H1 (cell line): ENCODE measurements around the gene STAT3. TPM values are rescaled to one million over a fixed set of nuclear protein-coding genes. Genes with fewer than 3 reads are reported as not detected.

ENCODE experiments used
- CTCF ChIA-PET: fragments of 300-600 bp; sonication (Branson Sonifier 250); formaldehyde crosslinking; loops from one replicate; lab custom pipeline; 2021; ENCODE audit not compliant: partially characterized antibody; lab: Charles Lee
- POLR2A ChIA-PET: fragments of 300-600 bp; sonication (Branson Sonifier 250); formaldehyde crosslinking; loops from one replicate; lab custom pipeline; 2021; ENCODE audit warnings: inconsistent platforms; ENCODE audit not compliant: partially characterized antibody; lab: Charles Lee
- DNase-seq, 2 experiments: peaks; one replicate each; pipeline versions ENCODE4 v3.0.0 to v3.0.0-alpha.2; 2010 to 2022; ENCODE audit warnings: low spot score in 2 of 2, low read depth in 1 of 2, mixed read lengths in 1 of 2
- FAIRE-seq: peaks from 2 replicates; lab custom pipeline; 2011; peaks lifted over from hg19 to GRCh38; lab: Jason Lieb, UNC
- H2AFZ ChIP-seq: 2 replicates; pipeline ENCODE4 v1.8.1; 2012; ENCODE audit warnings: low read length, inconsistent platforms
- H2AK5ac ChIP-seq: 2 replicates; pipeline ENCODE4 v1.6.1; 2013; ENCODE audit warnings: low read depth, low read length
- H2BK120ac ChIP-seq: replicated peaks from 2 replicates; pipeline ENCODE3; 2013; ENCODE audit warnings: low read depth, low read length, inconsistent platforms
- H2BK12ac ChIP-seq: 2 replicates; pipeline ENCODE4 v1.6.1; 2013; ENCODE audit warnings: low read depth, low read length
- H2BK15ac ChIP-seq: 2 replicates; pipeline ENCODE4 v1.6.1; 2013; ENCODE audit warnings: low read length
- H2BK20ac ChIP-seq: 2 replicates; pipeline ENCODE4 v1.6.1; 2013; ENCODE audit warnings: low read length
- H2BK5ac ChIP-seq: 2 replicates; pipeline ENCODE4 v1.6.1; 2013; ENCODE audit warnings: low read depth, low read length
- H3K14ac ChIP-seq: 2 replicates; pipeline ENCODE4 v1.6.1; 2013; ENCODE audit warnings: inconsistent platforms; ENCODE audit not compliant: insufficient read length
- H3K18ac ChIP-seq: 2 replicates; pipeline ENCODE4 v1.6.1; 2013; ENCODE audit warnings: low read length; ENCODE audit errors: extremely low read depth
- H3K23ac ChIP-seq: 2 replicates; pipeline ENCODE4 v1.6.1; 2013; ENCODE audit warnings: inconsistent platforms; ENCODE audit not compliant: insufficient read length
- H3K23me2 ChIP-seq: 2 replicates; pipeline ENCODE4 v1.6.1; 2013; ENCODE audit warnings: low read depth, low read length
- H3K27ac ChIP-seq: 2 replicates; pipeline ENCODE4 v1.6.1; 2011; ENCODE audit warnings: low read depth, low read length, inconsistent platforms
- H3K27me3 ChIP-seq, 4 experiments: replicated peaks in 1 of 4; 1 replicate in 1 of 4; 2 replicates in 3 of 4; pipeline versions ENCODE4 v1.6.1 to v1.8.1; 2011 to 2013; ENCODE audit warnings: low read length in 3 of 4, mild to moderate bottlenecking in 3 of 4, inconsistent platforms in 2 of 4, mixed read lengths in 2 of 4, moderate library complexity in 1 of 4; ENCODE audit not compliant: control insufficient read depth in 3 of 4, insufficient read depth in 3 of 4; ENCODE audit errors: extremely low read depth in 1 of 4
- H3K36me3 ChIP-seq, 4 experiments: 2 replicates each; pipeline versions ENCODE4 v1.6.1 to v1.8.1; 2011 to 2013; ENCODE audit warnings: mild to moderate bottlenecking in 4 of 4, low read length in 3 of 4, moderate library complexity in 2 of 4, control low read depth in 1 of 4, inconsistent platforms in 1 of 4; ENCODE audit not compliant: insufficient read depth in 4 of 4, control insufficient read depth in 2 of 4
- H3K4ac ChIP-seq: replicated peaks from 2 replicates; pipeline ENCODE3; 2013; ENCODE audit warnings: low read length, low read depth, mixed read lengths, inconsistent platforms; ENCODE audit not compliant: insufficient read length
- H3K4me1 ChIP-seq, 4 experiments: replicated peaks in 1 of 4; 1 replicate in 1 of 4; 2 replicates in 3 of 4; pipeline versions ENCODE4 v1.6.1 to v1.8.1; 2011 to 2013; ENCODE audit warnings: low read length in 3 of 4, inconsistent platforms in 2 of 4, mixed read lengths in 1 of 4; ENCODE audit not compliant: insufficient read depth in 4 of 4, control insufficient read depth in 3 of 4
- H3K4me2 ChIP-seq, 2 experiments: 2 replicates each; pipeline versions ENCODE4 v1.6.1 to v1.8.1; 2011 to 2013; ENCODE audit warnings: low read depth in 2 of 2, low read length in 2 of 2, control low read depth in 1 of 2, inconsistent platforms in 1 of 2, mild to moderate bottlenecking in 1 of 2; ENCODE audit not compliant: insufficient read depth in 1 of 2
- H3K4me3 ChIP-seq, 4 experiments: fragments of 200-600, 300-600 bp in 1 of 4; sonication (generic), shearing (Covaris generic), sonication (Bioruptor Twin) in 1 of 4; 2 replicates each; pipeline versions ENCODE4 v1.5.1 to v1.8.1; 2011 to 2016; ENCODE audit warnings: low read length in 4 of 4, low read depth in 3 of 4, control low read depth in 2 of 4, inconsistent platforms in 2 of 4, mild to moderate bottlenecking in 2 of 4, mixed read lengths in 1 of 4, moderate library complexity in 1 of 4; ENCODE audit not compliant: insufficient read depth in 2 of 4; ENCODE audit errors: extremely low read depth in 1 of 4
- H3K56ac ChIP-seq: replicated peaks from 2 replicates; pipeline ENCODE3; 2013; ENCODE audit warnings: low read depth, mild to moderate bottlenecking, mixed read lengths, low read length, inconsistent platforms; ENCODE audit not compliant: insufficient read length
- H3K79me1 ChIP-seq: 2 replicates; pipeline ENCODE4 v1.6.1; 2013; ENCODE audit warnings: low read depth, low read length, control low read depth
- H3K79me2 ChIP-seq, 2 experiments: 2 replicates each; pipeline versions ENCODE4 v1.6.1 to v1.8.1; 2012 to 2013; ENCODE audit warnings: low read length in 2 of 2, mild to moderate bottlenecking in 2 of 2, inconsistent platforms in 1 of 2; ENCODE audit not compliant: insufficient read depth in 2 of 2, control insufficient read depth in 1 of 2
- H3K9ac ChIP-seq, 4 experiments: replicated peaks in 1 of 4; 1 replicate in 1 of 4; 2 replicates in 3 of 4; pipeline versions ENCODE4 v1.6.1 to v1.8.1; 2011 to 2013; ENCODE audit warnings: low read depth in 3 of 4, low read length in 3 of 4, control low read depth in 2 of 4, mild to moderate bottlenecking in 2 of 4, moderate library complexity in 2 of 4, inconsistent platforms in 1 of 4; ENCODE audit errors: extremely low read depth in 1 of 4
- H3K9me3 ChIP-seq, 2 experiments: 2 replicates each; pipeline versions ENCODE4 v1.6.1 to v1.8.1; 2012 to 2013; ENCODE audit warnings: mild to moderate bottlenecking in 2 of 2, moderate library complexity in 2 of 2, control low read depth in 1 of 2, inconsistent platforms in 1 of 2, low read depth in 1 of 2, low read length in 1 of 2, mixed read lengths in 1 of 2; ENCODE audit not compliant: insufficient read depth in 2 of 2
- H4K20me1 ChIP-seq, 2 experiments: replicated peaks in 1 of 2; 2 replicates each; pipeline versions ENCODE3 to v1.8.1; 2011 to 2013; ENCODE audit warnings: inconsistent platforms in 2 of 2, low read length in 2 of 2, mild to moderate bottlenecking in 1 of 2; ENCODE audit not compliant: insufficient read depth in 2 of 2, control insufficient read depth in 1 of 2
- H4K5ac ChIP-seq: 2 replicates; pipeline ENCODE4 v1.6.1; 2013; ENCODE audit warnings: low read length, low read depth, mixed read lengths, inconsistent platforms; ENCODE audit not compliant: insufficient read length
- H4K8ac ChIP-seq: 2 replicates; pipeline ENCODE4 v1.8.0; 2013; ENCODE audit warnings: mild to moderate bottlenecking, moderate library complexity, low read length, inconsistent platforms; ENCODE audit not compliant: insufficient read depth; ENCODE audit errors: extremely low read depth
- H4K91ac ChIP-seq: replicated peaks from 2 replicates; pipeline ENCODE3; 2013; ENCODE audit warnings: low read length, mixed read lengths, inconsistent platforms; ENCODE audit not compliant: insufficient read length
- ASH2L ChIP-seq: fragments of 200-600, 300-600 bp; sonication (generic); IDR thresholded peaks from one replicate; pipeline ENCODE4 v1.7.1; 2017; ENCODE audit warnings: low read length
- EZH2 ChIP-seq: fragments of 200-600 bp; sonication (generic); IDR thresholded peaks from 2 replicates; pipeline ENCODE4 v1.7.1; 2012; ENCODE audit warnings: low read depth, mild to moderate bottlenecking, moderate library complexity, low read length, inconsistent platforms; ENCODE audit not compliant: severe bottlenecking
- POLR2AphosphoS5 ChIP-seq: IDR thresholded peaks from 2 replicates; pipeline ENCODE4 v1.6.1; 2011; ENCODE audit warnings: low read depth, low read length
- WGBS, 2 experiments: shearing (Covaris generic) in 1 of 2; methylation state at CpG; one replicate each; pipeline versions ENCODE4 v1.1.6 to v1.1.7; 2013 to 2015; ENCODE audit warnings: low lambda C conversion rate in 2 of 2, mixed read lengths in 2 of 2, inconsistent platforms in 1 of 2, low coverage in 1 of 2, missing lambda C conversion rate in 1 of 2; ENCODE audit not compliant: insufficient replicate concordance in 2 of 2, insufficient coverage in 1 of 2, insufficient read length in 1 of 2; ENCODE audit errors: extremely low coverage in 1 of 2, missing lambda C conversion rate in 1 of 2; 5-methylcytosine and 5-hydroxymethylcytosine counted together
- polyA plus RNA-seq, 7 experiments: library from polyadenylated mRNA; depleted of rRNA in 3 of 7; stranded (reverse) in 5 of 7; unstranded in 2 of 7; fragments of >200 nt in 5 of 7; fragments of 200-250 nt in 2 of 7; gene quantifications; 1 replicate in 5 of 7; 2 replicates in 1 of 7; 4 replicates in 1 of 7; pipeline versions ENCODE4 v1.2.1 to v1.2.3, GENCODE V29; 2011 to 2013; ENCODE audit warnings: missing spikeins in 2 of 7, mixed read lengths in 2 of 7
- total RNA-seq: library from RNA; stranded (reverse); fragmentation: NEBNext Ultra II Directional; extraction: Animal tissue kit (Norgen Biotek cat#: 25700); gene quantifications from 2 replicates; pipeline ENCODE4 v1.2.1, GENCODE V29; 2021

STAT3 gene
- total and polyA plus RNA-seq, 2 of the 8 experiments (the other 6 are each of a cell fraction or from before 2014, with no cell fraction given): 38.4 to 94.1 TPM

- peaks cover 15 to 29% of the 10 kb centered on the region in 2 experiments for H4K20me1 ChIP-seq
- CTCF ChIA-PET: interaction anchor here (0.7 to 2.2 kb wide), 12 partner anchors 9 to 137 kb away, joined by 3 to 10 read pairs (median 4); no protein-coding TSS in a partner anchor
These were observed 29.1 kb downstream of the STAT3 start for GRCh38 chr17:42359133-42359532.

More at GRCh38 chr17:42359133-42359532, 29.1 kb downstream of the STAT3 start:
- Histone ChIP-seq H3K79me2 (peaks cover 11 to 90% of the 10 kb centered on the region in 2 experiments), H3K36me3 (no peaks in the 10 kb centered on the region), H2AK5ac (no peak overlapping the region), H3K4me3 (no peak overlapping the region), H3K9ac (no peak overlapping the region), H3K23ac (no peak overlapping the region), H2BK20ac (no peak overlapping the region), H3K4me1 (peaks cover 4 to 19% (median 14%) of the 10 kb centered on the region in 4 experiments), H3K79me1 (peaks cover 22% of the 10 kb centered on the region), H4K91ac (no peak overlapping the region), H3K9me3 (no peaks in the 10 kb centered on the region), H2AFZ (no peak overlapping the region), H3K56ac (no peak overlapping the region), H3K27me3 (no peaks in the 10 kb centered on the region), H2BK15ac (no peak overlapping the region), H2BK120ac (no peak overlapping the region), H3K4me2 (no peak overlapping the region), H2BK12ac (no peak overlapping the region), H3K18ac (no peak overlapping the region), H3K23me2 (no peaks in the 10 kb centered on the region; the same call in 1 of the 2 replicates), H3K14ac (no peak overlapping the region), H4K8ac (no peak overlapping the region), H4K5ac (no peak overlapping the region), H3K27ac (no peak overlapping the region), H3K4ac (no peak overlapping the region), H2BK5ac (no peak overlapping the region)
- FAIRE-seq (no peak), DNase-seq (no peak)
- TF ChIP-seq ASH2L (no peak), EZH2 (no peak), POLR2AphosphoS5 (no peak)
- POLR2A ChIA-PET: interaction anchor here (0.5 to 2.6 kb wide), 2 partner anchors 25 to 30 kb away, joined by 4 to 7 read pairs; no protein-coding TSS in a partner anchor
- WGBS, 2 experiments: 93% methylated on average over 7 of the region's 7 CpGs; no CpG with 5 or more reads in 1 of the 2 experiments
